K562 (cell line): Measurements from ENCODE around the gene GTSE1. TPM values are rescaled to one million over a fixed set of nuclear protein-coding genes. Genes with fewer than 3 reads are reported as not detected.

Experiments
- ATAC-seq: fragments of 200-7000 bp; cut with Tn5 transposase; 3 replicates; pipeline ENCODE4 v1.9.1; 2020; ENCODE audit warnings: moderate library complexity
- BruUV-seq: library from RNA; stranded (reverse); fragments of 400-500 nt; replicated peaks from 2 replicates; lab custom pipeline; 2021; lab: Mats Ljungman, UMichigan
- CTCF ChIA-PET: fragments of 300-600 bp; formaldehyde crosslinking; extraction: SDS; loops from one replicate; lab custom pipeline; 2021; ENCODE audit warnings: low intra/inter-chr PET ratio; lab: Yijun Ruan, JAX
- POLR2A ChIA-PET: fragments of 300-600, 350-650 bp; sonication (Branson Sonifier 250); formaldehyde crosslinking; extraction: SDS; loops from one replicate; lab custom pipeline; 2021; ENCODE audit warnings: antibody characterized with exemption, inconsistent platforms; lab: Yijun Ruan, JAX
- DNase-seq, 4 experiments: peaks; one replicate each; pipeline versions ENCODE4 v3.0.0 to v3.0.0-alpha.2; 2011 to 2018; ENCODE audit warnings: low spot score in 3 of 4, mixed read lengths in 3 of 4; ENCODE audit errors: extremely low read depth in 1 of 4
- FAIRE-seq: peaks from 2 replicates; lab custom pipeline; 2011; peaks lifted over from hg19 to GRCh38; lab: Jason Lieb, UNC
- H2AFZ ChIP-seq: 2 replicates; pipeline ENCODE4 v1.6.0; 2011; ENCODE audit warnings: low read depth, low read length, control low read depth, inconsistent platforms
- H3K27ac ChIP-seq: fragments of 200-600 bp; 3 replicates; pipeline ENCODE4 v1.8.0; 2011; ENCODE audit warnings: low read depth, mild to moderate bottlenecking, control low read depth, inconsistent platforms, low read length, moderate library complexity, mixed read lengths; ENCODE audit errors: extremely low read depth
- H3K27me3 ChIP-seq, 2 experiments: fragments of 300-600 bp in 1 of 2; 2 replicates in 1 of 2; 3 replicates in 1 of 2; pipeline versions ENCODE4 v1.6.0 to v1.8.0; 2011; ENCODE audit warnings: inconsistent platforms in 2 of 2, low read length in 2 of 2, mild to moderate bottlenecking in 1 of 2, mixed read lengths in 1 of 2, moderate library complexity in 1 of 2; ENCODE audit not compliant: control insufficient read depth in 2 of 2, insufficient read depth in 2 of 2
- H3K36me3 ChIP-seq: fragments of 300-600 bp; 3 replicates; pipeline ENCODE4 v1.8.0; 2011; ENCODE audit warnings: mild to moderate bottlenecking, low read length, inconsistent platforms; ENCODE audit not compliant: control insufficient read depth, insufficient read depth
- H3K4me1 ChIP-seq, 2 experiments: fragments of 200-600 bp in 1 of 2; replicated peaks in 1 of 2; 2 replicates in 1 of 2; 3 replicates in 1 of 2; pipeline versions ENCODE4 v1.5.1 to v1.8.0; 2011; ENCODE audit warnings: inconsistent platforms in 2 of 2, low read length in 2 of 2, mild to moderate bottlenecking in 1 of 2, mixed read lengths in 1 of 2, moderate library complexity in 1 of 2; ENCODE audit not compliant: control insufficient read depth in 2 of 2, insufficient read depth in 2 of 2
- H3K4me2 ChIP-seq: 2 replicates; pipeline ENCODE4 v1.6.1; 2011; ENCODE audit warnings: low read length, control low read depth, inconsistent platforms, mixed read lengths; ENCODE audit not compliant: insufficient read depth
- H3K4me3 ChIP-seq: fragments of 200-600 bp; sonication (generic), shearing (Covaris generic); 2 replicates; pipeline ENCODE4 v1.5.1; 2016; ENCODE audit warnings: control low read depth, inconsistent platforms
- H3K79me2 ChIP-seq: fragments of 200-600 bp; 3 replicates; pipeline ENCODE4 v1.8.0; 2011; ENCODE audit warnings: low read length, inconsistent platforms; ENCODE audit not compliant: control insufficient read depth, insufficient read depth
- H3K9ac ChIP-seq, 2 experiments: 2 replicates each; pipeline versions ENCODE4 v1.6.0 to v1.6.1; 2011; ENCODE audit warnings: low read depth in 2 of 2, low read length in 2 of 2, control low read depth in 1 of 2, inconsistent platforms in 1 of 2, mild to moderate bottlenecking in 1 of 2, mixed read lengths in 1 of 2; ENCODE audit not compliant: insufficient read depth in 1 of 2
- H3K9me1 ChIP-seq: one replicate; pipeline ENCODE4 v1.6.0; 2011; ENCODE audit warnings: inconsistent platforms, mild to moderate bottlenecking, low read length, moderate library complexity; ENCODE audit not compliant: control insufficient read depth, insufficient read depth
- H3K9me3 ChIP-seq: replicated peaks from 2 replicates; pipeline ENCODE4 v1.5.1; 2011; ENCODE audit warnings: low read depth, low read length, inconsistent platforms; ENCODE audit not compliant: control insufficient read depth, insufficient read depth
- H4K20me1 ChIP-seq: replicated peaks from 2 replicates; pipeline ENCODE4 v1.6.1; 2011; ENCODE audit warnings: low read length, inconsistent platforms, mixed read lengths; ENCODE audit not compliant: control insufficient read depth, insufficient read depth
- ASH1L ChIP-seq: fragments of 450-650 bp; IDR thresholded peaks from 2 replicates; pipeline ENCODE4 v1.6.1; 2018; ENCODE audit warnings: borderline replicate concordance, mild to moderate bottlenecking, low read depth; ENCODE audit not compliant: partially characterized antibody
- JUND ChIP-seq, 2 experiments: IDR thresholded peaks; 2 replicates in 1 of 2; 3 replicates in 1 of 2; pipeline ENCODE4 v1.6.1; 2011; ENCODE audit warnings: borderline replicate concordance in 2 of 2, low read depth in 2 of 2, low read length in 2 of 2, improper control_type of control experiment in 1 of 2, missing biosample characterization in 1 of 2, missing genetic modification characterization in 1 of 2, missing genetic modification reagents in 1 of 2
- MXD1 ChIP-seq: fragments of 250-450 bp; sonication (Bioruptor Pico); IDR thresholded peaks from 2 replicates; pipeline ENCODE4 v1.8.0; 2021; ENCODE audit warnings: borderline replicate concordance, mild to moderate bottlenecking, moderate library complexity; ENCODE audit not compliant: poor library complexity, severe bottlenecking
- RCOR1 ChIP-seq, 2 experiments: IDR thresholded peaks; 2 replicates each; pipeline ENCODE4 v1.6.1; 2012; ENCODE audit warnings: low read depth in 2 of 2, low read length in 2 of 2, borderline replicate concordance in 1 of 2, improper control_type of control experiment in 1 of 2
- REST ChIP-seq, 2 experiments: fragments of 450-650 bp; formaldehyde crosslinking in 1 of 2; IDR thresholded peaks; 2 replicates each; pipeline versions ENCODE4 v1.4.0 to v1.6.1; 2014 to 2020; ENCODE audit warnings: mild to moderate bottlenecking in 2 of 2, borderline replicate concordance in 1 of 2, low read depth in 1 of 2
- SMC3 ChIP-seq: conservative IDR thresholded peaks from 2 replicates; pipeline ENCODE4 v1.6.1; 2011; ENCODE audit warnings: low read depth, low read length, improper control_type of control experiment; ENCODE audit not compliant: insufficient read depth
- STAG1 ChIP-seq: sonication (generic); formaldehyde crosslinking; IDR thresholded peaks from 2 replicates; pipeline ENCODE4 v1.5.0; 2020; ENCODE audit warnings: missing genetic modification reagents, borderline replicate concordance
- XRCC5 ChIP-seq: fragments of 200-400 bp; formaldehyde crosslinking; IDR thresholded peaks from 2 replicates; pipeline ENCODE4 v1.6.1; 2017; ENCODE audit warnings: low read depth, mild to moderate bottlenecking, low read length
- ZNF431 ChIP-seq: sonication (generic); formaldehyde crosslinking; IDR thresholded peaks from 2 replicates; pipeline ENCODE4 v1.8.0; 2022; ENCODE audit warnings: mild to moderate bottlenecking, missing genetic modification reagents
- WGBS: fragments of 100-300 bp; shearing (Covaris generic); methylation state at CpG from one replicate; pipeline ENCODE4 v1.1.6; 2016; ENCODE audit warnings: low coverage, mixed read lengths; ENCODE audit not compliant: insufficient coverage; ENCODE audit errors: missing lambda C conversion rate; 5-methylcytosine and 5-hydroxymethylcytosine counted together
- in situ Hi-C: fragments of 300-500 bp; cut with MboI; formaldehyde crosslinking; loops from 4 replicates; pipeline ENCODE4 v1.15.0; 2018; ENCODE audit warnings: inconsistent platforms, mixed read lengths
- intact Hi-C: fragments of 100-400 bp; cut with micrococcal nuclease; formaldehyde crosslinking; loops from 2 replicates; pipeline ENCODE4 v1.14.2; 2022
- polyA plus RNA-seq, 8 experiments: library from polyadenylated mRNA; depleted of rRNA in 4 of 8; stranded (reverse) in 5 of 8; unstranded in 3 of 8; fragments of >200 nt; fragmentation: Nextera tagmentation in 2 of 8; fragmentation: Illumina TruSeq in 1 of 8; extraction: Ambion mirVana in 2 of 8; extraction: Trizol in 1 of 8; gene quantifications; 2 replicates each; pipeline versions ENCODE4 v1.2.1 to v1.2.3, GENCODE V29; 2011 to 2014; ENCODE audit warnings: inconsistent platforms in 1 of 8, missing spikeins in 1 of 8
- total RNA-seq, 7 experiments: library from RNA; depleted of rRNA in 6 of 7; stranded (reverse); fragments of >200 nt in 6 of 7; fragmentation: Illumina TruSeq in 2 of 7; extraction: Trizol in 2 of 7; gene quantifications; 2 replicates each; pipeline versions ENCODE4 v1.2.1 to v1.2.3, GENCODE V29; 2011 to 2021; ENCODE audit warnings: low replicate concordance in 1 of 7

Gene GTSE1
- total and polyA plus RNA-seq, 9 of the 15 experiments (the other 6 are each of a cell fraction or from before 2014, with no cell fraction given) = 2.5 to 22.5 (median 12.9) TPM

- WGBS = 0% methylated on average over 6 of the region's 19 CpGs
- DNase-seq (peak; percentile 64 to 72 (median 70)), ATAC-seq (peak; percentile 94), FAIRE-seq (peak; percentile 75)
- H3K4me2 ChIP-seq = peak overlapping the region; percentile 4; the same call in 1 of the 2 replicates
- H3K9me3 ChIP-seq = no peaks in the 10 kb centered on the region
- in situ Hi-C loops = loop anchor here (5.0 kb wide), 1 partner anchor 175 kb away; no protein-coding TSS in a partner anchor
- intact Hi-C loops = loop anchor here (1.0 kb wide), 1 partner anchor 175 kb away; no protein-coding TSS in a partner anchor
- H2AFZ ChIP-seq = no peak overlapping the region
- H3K27ac ChIP-seq = no peak overlapping the region
- no peaks in the 10 kb centered on the region for H3K36me3 ChIP-seq
- peaks cover 0 to 41% of the 10 kb centered on the region in 2 experiments; a peak in 4 of 5 replicates for H3K27me3 ChIP-seq
- H3K9ac ChIP-seq = no peak overlapping the region
- no peaks in the 10 kb centered on the region for H3K9me1 ChIP-seq
- H3K79me2 ChIP-seq = no peaks in the 10 kb centered on the region
- no TSS peak for BruUV-seq
- peaks cover 0 to 32% of the 10 kb centered on the region in 2 experiments; a peak in 2 of 5 replicates for H3K4me1 ChIP-seq
- POLR2A ChIA-PET = interaction anchor here (0.6 to 0.8 kb wide), 6 partner anchors 11 to 100 kb away, joined by 3 to 4 read pairs (median 3); partner anchors contain the start of gene TTC38
- peaks cover 6% of the 10 kb centered on the region for H4K20me1 ChIP-seq
- H3K4me3 ChIP-seq = no peak overlapping the region
- CTCF ChIA-PET = interaction anchor here (0.7 to 1.7 kb wide), 3 partner anchors 23 to 173 kb away, joined by 3 to 10 read pairs (median 4); no protein-coding TSS in a partner anchor
- TF ChIP-seq ASH1L (no peak), REST (IDR thresholded peaks at IDR 0.05; ENCODE audit: borderline replicate concordance) (peak; percentile 62; the same call in 1 of the 2 replicates), REST (CRISPR knock-in tag; IDR thresholded peaks at IDR 0.05; ENCODE audit: low read depth) (no peak), XRCC5 (peak; percentile 39; the same call in 1 of the 2 replicates), STAG1 (CRISPR knock-in tag) (peak; percentile 59; the same call in 1 of the 2 replicates), RCOR1 (IDR thresholded peaks at IDR 0.05; ENCODE audit: borderline replicate concordance in 1 of 2, low read depth in 2 of 2, low read length in 2 of 2) (peak in 1 of 2 experiments; percentile 27; a peak in 1 of 4 replicates), MXD1 (CRISPR knock-in tag) (no peak), ZNF431 (CRISPR knock-in tag) (no peak), JUND (IDR thresholded peaks at IDR 0.05; ENCODE audit: borderline replicate concordance, low read depth, low read length) (0 out of 2 replicates have a peak, but pooled peaks have one; percentile 14), JUND (tag; IDR thresholded peaks at IDR 0.05; ENCODE audit: borderline replicate concordance, low read depth, low read length) (no peak), SMC3 (peak; percentile 77)
Measured at GRCh38 chr22:46367707-46368191, 71.1 kb downstream of the GTSE1 start.
